ENCODE data around the gene CIDEC. TPM values are rescaled to one million over a fixed set of nuclear protein-coding genes. Genes with fewer than 3 reads are reported as not detected.

The CIDEC gene
- total and polyA plus RNA-seq, 2 experiments from 2014 or later: not detected

- TF ChIP-seq CTCF (conservative IDR thresholded peaks at IDR 0.05; ENCODE audit: low read depth in 2 of 2) (no peak), CREB1 (CRISPR knock-in tag; IDR thresholded peaks at IDR 0.05; ENCODE audit: low read depth) (no peak), EZH2 (IDR thresholded peaks at IDR 0.05; ENCODE audit: low read depth, unreplicated experiment) (no peak)
Observed at GRCh38 chr3:9846231-9846630, 33.8 kb downstream of the CIDEC start (continued).

GRCh38 chr3:9843715-9844438 lies 36.2 kb downstream of the CIDEC start, which contains the start of gene RPUSD3:
RPUSD3 (minus strand) TSS chr3:9844008; CDS start chr3:9843990, 18 bp downstream.
- peak within 1 kb of the TSS; percentile 93 for H3K4me2 ChIP-seq
- H3K4me1 ChIP-seq (ENCODE audit: insufficient read depth): peaks cover 10% of the 10 kb centered on the region; the same call in 1 of the 2 replicates
- H3K27ac Mint-ChIP-seq: peak within 1 kb of the TSS; percentile 94
- peaks cover 15% of the 10 kb centered on the region for H3K27me3 Mint-ChIP-seq (ENCODE audit: insufficient read depth, low read depth, poor library complexity)
- H3K36me3 ChIP-seq (ENCODE audit: insufficient read depth): 0 out of 2 replicates have a peak, but pooled peaks cover 4% of the 10 kb centered on the region
- peak within 1 kb of the TSS; percentile 93 for H2AFZ ChIP-seq
- H4K20me1 ChIP-seq (replicated peaks; ENCODE audit: insufficient read depth): peaks cover 6% of the 10 kb centered on the region; the same call in 1 of the 2 replicates
- peaks cover 32% of the 10 kb centered on the region for H3K36me3 Mint-ChIP-seq (ENCODE audit: low read depth)
- H3K4me1 Mint-ChIP-seq: peaks cover 4% of the 10 kb centered on the region
- DNase-seq (ENCODE audit: low spot score) (peak; percentile 98), ATAC-seq (peak; percentile 96)
- H3K4me3 ChIP-seq: peak within 1 kb of the TSS; percentile 80
- H3K9me3 Mint-ChIP-seq: no peaks in the 10 kb centered on the region; the same call in 2 of the 3 replicates
- peak within 1 kb of the TSS; percentile 97 for H3K4me3 Mint-ChIP-seq
- H3K27ac ChIP-seq (ENCODE audit: low read depth): peak within 1 kb of the TSS; percentile 86
- no peaks in the 10 kb centered on the region for H3K27me3 ChIP-seq (ENCODE audit: insufficient read depth)
- H3K79me2 ChIP-seq (replicated peaks; ENCODE audit: insufficient read depth): peaks cover 6% of the 10 kb centered on the region
- H3K9me2 ChIP-seq (ENCODE audit: insufficient read depth): no peaks in the 10 kb centered on the region
- H3F3A ChIP-seq (replicated peaks; ENCODE audit: low read depth): peaks cover 16% of the 10 kb centered on the region; the same call in 1 of the 2 replicates
- TF ChIP-seq STAT1 (IDR thresholded peaks at IDR 0.05; ENCODE audit: unreplicated experiment) (no peak), ZNF462 (CRISPR knock-in tag; IDR thresholded peaks at IDR 0.05) (no peak), EZH2 (IDR thresholded peaks at IDR 0.05; ENCODE audit: low read depth, unreplicated experiment) (no peak), EZH2phosphoT487 (IDR thresholded peaks at IDR 0.05; ENCODE audit: unreplicated experiment) (no peak), ZNF114 (CRISPR knock-in tag; IDR thresholded peaks at IDR 0.05) (no peak), JUNB (IDR thresholded peaks at IDR 0.05; ENCODE audit: unreplicated experiment) (no peak), CREB1 (CRISPR knock-in tag; IDR thresholded peaks at IDR 0.05; ENCODE audit: low read depth) (peak; percentile 53; the same call in 1 of the 2 replicates), POLR2AphosphoS5 (IDR thresholded peaks at IDR 0.05; ENCODE audit: low read depth) (peak; percentile 94), CTCF (conservative IDR thresholded peaks at IDR 0.05; ENCODE audit: low read depth in 2 of 2) (no peak), NANOG (IDR thresholded peaks at IDR 0.05; ENCODE audit: borderline replicate concordance) (no peak), ETS1 (IDR thresholded peaks at IDR 0.05) (no peak; the same call in 1 of the 2 replicates), ZNF331 (CRISPR knock-in tag; IDR thresholded peaks at IDR 0.05; ENCODE audit: low read depth) (no peak)

All from GM23338 (cell line).